Ovary (tissue), 9 donors: Measurements from ENCODE around the gene RBKS. TPM values are rescaled to one million over a fixed set of nuclear protein-coding genes. Genes with fewer than 3 reads are reported as not detected.

Experiments used
- DNase-seq, 5 donors: peaks; one replicate each; pipeline ENCODE4 v3.0.0-alpha.2; 2019 to 2020
- H3K27ac ChIP-seq, 2 donors: fragments of 200-600 bp; one replicate each; pipeline versions ENCODE4 v1.5.1 to v1.8.0; 2019 to 2022
- H3K27me3 ChIP-seq: fragments of 200-600 bp; one replicate; pipeline ENCODE4 v1.8.0; 2022
- H3K36me3 ChIP-seq: fragments of 200-600 bp; sonication (generic); one replicate; pipeline ENCODE4 v1.5.1; 2019
- H3K4me1 ChIP-seq: one replicate; pipeline ENCODE4 v1.8.1; 2013; ENCODE audit warnings: mild to moderate bottlenecking, moderate library complexity; ENCODE audit not compliant: insufficient read depth
- H3K4me3 ChIP-seq: fragments of 200-600 bp; sonication (generic); one replicate; pipeline ENCODE4 v1.5.1; 2017
- H3K9me3 ChIP-seq, 2 donors: fragments of 200-600 bp in 1 of 2; sonication (generic) in 1 of 2; one replicate each; pipeline versions ENCODE4 v1.5.1 to v1.8.1; 2013 to 2019; ENCODE audit warnings: mild to moderate bottlenecking in 1 of 2, moderate library complexity in 1 of 2
- EP300 ChIP-seq: sonication (generic); formaldehyde crosslinking; IDR thresholded peaks from one replicate; pipeline ENCODE4 v1.6.1; 2017; ENCODE audit warnings: antibody characterized with exemption
- POLR2A ChIP-seq: fragments of 450-650 bp; IDR thresholded peaks from one replicate; pipeline ENCODE4 v1.6.1; 2017; ENCODE audit warnings: antibody characterized with exemption, mild to moderate bottlenecking, moderate library complexity
- WGBS, 3 donors: extraction: QIAGEN DNeasy Blood & Tissue Kit in 1 of 3; methylation state at CpG; one replicate each; pipeline versions ENCODE4 v1.1.5 to v1.1.7; 2013 to 2017; 5-methylcytosine and 5-hydroxymethylcytosine counted together
- intact Hi-C, 4 donors: fragments of 100-400 bp; cut with DNase I; formaldehyde crosslinking; loops; one replicate each; pipeline versions ENCODE4 v1.11.0 to v1.15.1; 2022 to 2023
- polyA plus RNA-seq, 2 donors: library from polyadenylated mRNA; stranded (reverse); fragments of 200-250 nt in 1 of 2; fragments of 350-450 nt in 1 of 2; fragmentation: Illumina TruSeq in 1 of 2; extraction: RNeasy Lipid Tissue Mini Kit (QIAGEN cat#74804) in 1 of 2; gene quantifications; one replicate each; pipeline ENCODE4 v1.2.3, GENCODE V29; 2013 to 2014
- total RNA-seq, 7 donors: library from RNA; depleted of rRNA in 2 of 7; stranded (reverse); fragments of >200 nt in 2 of 7; fragmentation: NEBNext Ultra II Directional in 3 of 7; extraction: Animal tissue kit (Norgen Biotek cat#: 25700) in 3 of 7; gene quantifications; one replicate each; pipeline versions ENCODE4 v1.1.0 to v1.2.4, GENCODE V29; 2016 to 2023
- TF ChIP-seq, protein P1 (sequence below), 3 donors: fragments of 450-650 bp in 2 of 3; fragments of 200-600 bp in 1 of 3; IDR thresholded peaks; one replicate each; pipeline versions ENCODE4 v1.5.1 to v1.8.0; 2016 to 2022; ENCODE audit warnings: antibody characterized with exemption in 3 of 3, mild to moderate bottlenecking in 1 of 3
- donor health status: DM: no; HTN: no; CAD: no; lungs with moderate emphysema.
- donor health status: DM: no; HTN: no; CAD: no.
- donor health status: Bipolar disorder and iron deficiency.
- donor health status: DM: yes; HTN: yes; CAD: no.
- donor health status: DM: no; HTN: no; CAD: no.
- donor health status: DM: yes; HTN: yes; CAD: no.

Gene RBKS
- total and polyA plus RNA-seq, 9 donors, result 1.9 to 32.9 (median 4.0) TPM

- no peaks in the 10 kb centered on the region for H3K9me3 ChIP-seq
- peaks cover 3% of the 10 kb centered on the region for H3K36me3 ChIP-seq
- DNase-seq, result no peak
- intact Hi-C loops, result no loop called here
- no peak overlapping the region for H3K4me3 ChIP-seq
- 90 to 94% (median 92%) methylated on average over 3 of the region's 3 CpGs for WGBS, 3 donors
- H3K27me3 ChIP-seq, result no peaks in the 10 kb centered on the region
- no peak overlapping the region for H3K27ac ChIP-seq
- H3K4me1 ChIP-seq, result no peaks in the 10 kb centered on the region
- TF ChIP-seq EP300 (no peak), POLR2A (no peak)
- TF ChIP-seq, protein P1, sequence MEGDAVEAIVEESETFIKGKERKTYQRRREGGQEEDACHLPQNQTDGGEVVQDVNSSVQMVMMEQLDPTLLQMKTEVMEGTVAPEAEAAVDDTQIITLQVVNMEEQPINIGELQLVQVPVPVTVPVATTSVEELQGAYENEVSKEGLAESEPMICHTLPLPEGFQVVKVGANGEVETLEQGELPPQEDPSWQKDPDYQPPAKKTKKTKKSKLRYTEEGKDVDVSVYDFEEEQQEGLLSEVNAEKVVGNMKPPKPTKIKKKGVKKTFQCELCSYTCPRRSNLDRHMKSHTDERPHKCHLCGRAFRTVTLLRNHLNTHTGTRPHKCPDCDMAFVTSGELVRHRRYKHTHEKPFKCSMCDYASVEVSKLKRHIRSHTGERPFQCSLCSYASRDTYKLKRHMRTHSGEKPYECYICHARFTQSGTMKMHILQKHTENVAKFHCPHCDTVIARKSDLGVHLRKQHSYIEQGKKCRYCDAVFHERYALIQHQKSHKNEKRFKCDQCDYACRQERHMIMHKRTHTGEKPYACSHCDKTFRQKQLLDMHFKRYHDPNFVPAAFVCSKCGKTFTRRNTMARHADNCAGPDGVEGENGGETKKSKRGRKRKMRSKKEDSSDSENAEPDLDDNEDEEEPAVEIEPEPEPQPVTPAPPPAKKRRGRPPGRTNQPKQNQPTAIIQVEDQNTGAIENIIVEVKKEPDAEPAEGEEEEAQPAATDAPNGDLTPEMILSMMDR (IDR thresholded peaks at IDR 0.05), result no peak
Observed at GRCh38 chr2:27829791-27830190, 60.4 kb downstream of the RBKS start.

DNA sequence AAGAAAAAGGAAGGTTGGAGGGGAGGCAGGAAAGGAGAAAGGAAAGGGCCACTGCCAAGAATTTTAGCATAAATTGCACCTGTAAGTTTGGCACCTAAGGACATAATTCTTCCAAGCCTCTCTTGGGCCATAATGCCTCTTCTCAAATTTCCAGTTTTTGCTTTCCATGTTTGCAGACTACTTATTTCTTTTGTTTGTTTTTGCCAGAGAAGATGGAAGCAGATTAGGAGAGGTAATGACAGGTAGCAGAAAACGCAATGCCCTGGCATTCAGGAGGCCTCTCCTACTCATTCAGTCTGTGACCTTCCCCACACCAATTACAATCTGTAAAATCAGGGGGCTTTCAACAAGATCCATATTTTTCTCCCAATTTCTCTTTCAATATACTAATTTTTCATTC is 61.9 kb downstream of the RBKS start:
- no peaks in the 10 kb centered on the region for H3K27me3 ChIP-seq
- H3K4me1 ChIP-seq, result no peaks in the 10 kb centered on the region
- no peak overlapping the region for H3K27ac ChIP-seq
- intact Hi-C loops, result no loop called here
- no peak overlapping the region for H3K4me3 ChIP-seq
- TF ChIP-seq POLR2A, result no peak
- DNase-seq, result no peak
- H3K36me3 ChIP-seq, result peaks cover 3% of the 10 kb centered on the region
- H3K9me3 ChIP-seq, result no peaks in the 10 kb centered on the region
- WGBS, 3 donors, result 79 to 90% (median 85%) methylated on average over 1 of the region's 1 CpG

GRCh38 chr2:27824401-27824800 is 65.8 kb downstream of the RBKS start:
- Histone ChIP-seq H3K36me3 (no peaks in the 10 kb centered on the region), H3K4me3 (no peak overlapping the region), H3K4me1 (no peaks in the 10 kb centered on the region), H3K27me3 (no peaks in the 10 kb centered on the region), H3K27ac (no peak overlapping the region), H3K9me3 (no peaks in the 10 kb centered on the region)
- DNase-seq, result no peak
- TF ChIP-seq POLR2A (no peak), EP300 (no peak)
- TF ChIP-seq, protein P1 (IDR thresholded peaks at IDR 0.05), result no peak
- intact Hi-C loops, result no loop called here
- 94 to 99% (median 98%) methylated on average over 1 of the region's 1 CpG for WGBS, 3 donors

GRCh38 chr2:27823569-27823968 is 66.6 kb downstream of the RBKS start:
- intact Hi-C loops, result no loop called here
- 86 to 96% (median 90%) methylated on average over 5 of the region's 5 CpGs for WGBS, 3 donors
- no peak for DNase-seq
- Histone ChIP-seq H3K4me3 (no peak overlapping the region), H3K4me1 (no peaks in the 10 kb centered on the region), H3K9me3 (no peaks in the 10 kb centered on the region), H3K27ac (no peak overlapping the region), H3K36me3 (no peaks in the 10 kb centered on the region), H3K27me3 (no peaks in the 10 kb centered on the region)
- TF ChIP-seq, protein P1 (IDR thresholded peaks at IDR 0.05), result no peak
- TF ChIP-seq POLR2A, result no peak
- no peak for TF ChIP-seq EP300

DNA sequence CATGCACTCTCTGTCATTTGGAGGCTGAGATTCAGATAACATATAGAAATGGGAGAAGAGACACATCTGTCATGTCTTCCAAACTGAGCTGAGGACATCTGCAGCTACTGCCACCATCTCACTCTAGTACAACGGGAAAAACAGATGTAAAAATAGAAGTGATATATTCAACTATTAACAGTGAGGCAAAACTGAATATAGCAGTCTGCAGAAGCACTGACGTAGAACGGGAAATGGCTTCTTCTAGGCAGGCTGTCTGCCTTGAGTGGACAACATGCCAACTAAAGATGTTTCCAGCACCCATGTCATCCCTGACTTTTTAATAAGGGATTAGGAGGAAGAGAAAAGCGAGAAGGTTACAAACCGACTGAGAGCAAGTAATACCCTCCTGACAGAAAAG is 67.1 kb downstream of the RBKS start:
- DNase-seq, result no peak
- no peak for TF ChIP-seq EP300
- TF ChIP-seq POLR2A, result no peak
- TF ChIP-seq, protein P1 (IDR thresholded peaks at IDR 0.05), result no peak
- H3K36me3 ChIP-seq, result no peaks in the 10 kb centered on the region
- no peaks in the 10 kb centered on the region for H3K9me3 ChIP-seq
- no peaks in the 10 kb centered on the region for H3K4me1 ChIP-seq
- H3K27ac ChIP-seq, result no peak overlapping the region
- intact Hi-C loops, result no loop called here
- WGBS, 3 donors, result 83 to 89% (median 89%) methylated on average over 5 of the region's 5 CpGs
- H3K4me3 ChIP-seq, result no peak overlapping the region
- no peaks in the 10 kb centered on the region for H3K27me3 ChIP-seq
